Measurements from ENCODE around the gene MEI1.

MEI1 gene

GRCh38 chr22:41787331-41787730 is 88.0 kb downstream of the MEI1 start:
- no peak for DNase-seq

GRCh38 chr22:41793871-41794270 is 94.6 kb downstream of the MEI1 start:
- no peak for DNase-seq

GRCh38 chr22:41798736-41799135 is 99.4 kb downstream of the MEI1 start:
- DNase-seq, result no peak

GRCh38 chr22:41799486-41800347 is 100.4 kb downstream of the MEI1 start:
- no peak for DNase-seq

GRCh38 chr22:41800348-41801146 is 101.2 kb downstream of the MEI1 start, which contains the start of gene CCDC134:
TSS of gene CCDC134 (plus strand) at chr22:41800679. CDS start at chr22:41808891, 8,212 bp downstream.
- DNase-seq, result peak; percentile 91

- DNase-seq, result no peak
These were observed 102.0 kb downstream of the MEI1 start for GRCh38 chr22:41801147-41801819.

- DNase-seq, result no peak
These were observed 102.6 kb downstream of the MEI1 start for GRCh38 chr22:41801886-41802285.

GRCh38 chr22:41805639-41806038 is 106.3 kb downstream of the MEI1 start:
- no peak for DNase-seq

- DNase-seq, result no peak
These were observed 109.1 kb downstream of the MEI1 start for GRCh38 chr22:41808400-41808799.

- DNase-seq, result no peak
These were observed 110.7 kb downstream of the MEI1 start for GRCh38 chr22:41810022-41810421.

GRCh38 chr22:41812805-41813545 is 113.7 kb downstream of the MEI1 start:
- no peak for DNase-seq

- no peak for DNase-seq
These were observed 114.6 kb downstream of the MEI1 start for GRCh38 chr22:41813726-41814410.

GRCh38 chr22:41815716-41816115 is 116.4 kb downstream of the MEI1 start:
- no peak for DNase-seq

- no peak for DNase-seq
These were observed 116.9 kb downstream of the MEI1 start for GRCh38 chr22:41816241-41816640.

- no peak for DNase-seq
These were observed 117.6 kb downstream of the MEI1 start for GRCh38 chr22:41816871-41817270.

GRCh38 chr22:41818011-41818410 is 118.7 kb downstream of the MEI1 start:
- DNase-seq, result no peak

GRCh38 chr22:41818596-41818995 is 119.3 kb downstream of the MEI1 start:
- DNase-seq, result no peak

GRCh38 chr22:41819257-41819656 is 120.0 kb downstream of the MEI1 start:
- DNase-seq, result no peak

- DNase-seq, result no peak
These were observed 121.1 kb downstream of the MEI1 start for GRCh38 chr22:41820447-41820846.

- DNase-seq, result no peak
These were observed 122.4 kb downstream of the MEI1 start for GRCh38 chr22:41821471-41822316.
